ENCODE measurements around the gene LYSMD2. TPM values are rescaled to one million over a fixed set of nuclear protein-coding genes. Genes with fewer than 3 reads are reported as not detected.

The LYSMD2 gene
- total and polyA plus RNA-seq, 2 of the 8 experiments (the other 6 are each of a cell fraction or from before 2014, with no cell fraction given), result 2.2 to 2.7 TPM

DNA sequence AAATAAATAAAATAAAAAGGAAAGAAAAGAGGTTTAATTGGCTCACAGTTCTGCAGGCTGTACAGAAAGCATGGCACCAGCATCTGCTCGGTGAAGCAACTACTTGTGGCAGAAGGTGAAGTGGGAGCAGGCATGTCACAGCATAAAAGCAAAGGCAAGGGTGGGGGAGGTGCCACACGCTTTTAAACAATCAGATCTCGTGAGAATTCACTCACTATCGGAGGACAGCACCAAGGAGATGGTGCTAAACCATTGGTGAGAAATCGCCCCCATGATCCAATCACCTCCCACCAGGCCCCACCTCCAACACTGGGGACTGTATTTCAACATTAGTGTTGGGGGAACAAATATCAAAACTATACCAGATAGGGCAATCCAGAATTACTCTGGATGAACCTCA lies 40.9 kb downstream of the LYSMD2 start (continued):
- TF ChIP-seq BCL11A (IDR thresholded peaks at IDR 0.05; ENCODE audit: low read depth in 2 of 2, low read length in 2 of 2) (no peak), FOSL1 (IDR thresholded peaks at IDR 0.05; ENCODE audit: insufficient read depth, low read depth, low read length) (no peak), SRF (IDR thresholded peaks at IDR 0.05; ENCODE audit: low read depth, low read length) (no peak), KDM5A (IDR thresholded peaks at IDR 0.05; ENCODE audit: low read length) (no peak), SIRT6 (IDR thresholded peaks at IDR 0.05; ENCODE audit: low read length) (no peak)
- TF ChIP-seq, protein P1, sequence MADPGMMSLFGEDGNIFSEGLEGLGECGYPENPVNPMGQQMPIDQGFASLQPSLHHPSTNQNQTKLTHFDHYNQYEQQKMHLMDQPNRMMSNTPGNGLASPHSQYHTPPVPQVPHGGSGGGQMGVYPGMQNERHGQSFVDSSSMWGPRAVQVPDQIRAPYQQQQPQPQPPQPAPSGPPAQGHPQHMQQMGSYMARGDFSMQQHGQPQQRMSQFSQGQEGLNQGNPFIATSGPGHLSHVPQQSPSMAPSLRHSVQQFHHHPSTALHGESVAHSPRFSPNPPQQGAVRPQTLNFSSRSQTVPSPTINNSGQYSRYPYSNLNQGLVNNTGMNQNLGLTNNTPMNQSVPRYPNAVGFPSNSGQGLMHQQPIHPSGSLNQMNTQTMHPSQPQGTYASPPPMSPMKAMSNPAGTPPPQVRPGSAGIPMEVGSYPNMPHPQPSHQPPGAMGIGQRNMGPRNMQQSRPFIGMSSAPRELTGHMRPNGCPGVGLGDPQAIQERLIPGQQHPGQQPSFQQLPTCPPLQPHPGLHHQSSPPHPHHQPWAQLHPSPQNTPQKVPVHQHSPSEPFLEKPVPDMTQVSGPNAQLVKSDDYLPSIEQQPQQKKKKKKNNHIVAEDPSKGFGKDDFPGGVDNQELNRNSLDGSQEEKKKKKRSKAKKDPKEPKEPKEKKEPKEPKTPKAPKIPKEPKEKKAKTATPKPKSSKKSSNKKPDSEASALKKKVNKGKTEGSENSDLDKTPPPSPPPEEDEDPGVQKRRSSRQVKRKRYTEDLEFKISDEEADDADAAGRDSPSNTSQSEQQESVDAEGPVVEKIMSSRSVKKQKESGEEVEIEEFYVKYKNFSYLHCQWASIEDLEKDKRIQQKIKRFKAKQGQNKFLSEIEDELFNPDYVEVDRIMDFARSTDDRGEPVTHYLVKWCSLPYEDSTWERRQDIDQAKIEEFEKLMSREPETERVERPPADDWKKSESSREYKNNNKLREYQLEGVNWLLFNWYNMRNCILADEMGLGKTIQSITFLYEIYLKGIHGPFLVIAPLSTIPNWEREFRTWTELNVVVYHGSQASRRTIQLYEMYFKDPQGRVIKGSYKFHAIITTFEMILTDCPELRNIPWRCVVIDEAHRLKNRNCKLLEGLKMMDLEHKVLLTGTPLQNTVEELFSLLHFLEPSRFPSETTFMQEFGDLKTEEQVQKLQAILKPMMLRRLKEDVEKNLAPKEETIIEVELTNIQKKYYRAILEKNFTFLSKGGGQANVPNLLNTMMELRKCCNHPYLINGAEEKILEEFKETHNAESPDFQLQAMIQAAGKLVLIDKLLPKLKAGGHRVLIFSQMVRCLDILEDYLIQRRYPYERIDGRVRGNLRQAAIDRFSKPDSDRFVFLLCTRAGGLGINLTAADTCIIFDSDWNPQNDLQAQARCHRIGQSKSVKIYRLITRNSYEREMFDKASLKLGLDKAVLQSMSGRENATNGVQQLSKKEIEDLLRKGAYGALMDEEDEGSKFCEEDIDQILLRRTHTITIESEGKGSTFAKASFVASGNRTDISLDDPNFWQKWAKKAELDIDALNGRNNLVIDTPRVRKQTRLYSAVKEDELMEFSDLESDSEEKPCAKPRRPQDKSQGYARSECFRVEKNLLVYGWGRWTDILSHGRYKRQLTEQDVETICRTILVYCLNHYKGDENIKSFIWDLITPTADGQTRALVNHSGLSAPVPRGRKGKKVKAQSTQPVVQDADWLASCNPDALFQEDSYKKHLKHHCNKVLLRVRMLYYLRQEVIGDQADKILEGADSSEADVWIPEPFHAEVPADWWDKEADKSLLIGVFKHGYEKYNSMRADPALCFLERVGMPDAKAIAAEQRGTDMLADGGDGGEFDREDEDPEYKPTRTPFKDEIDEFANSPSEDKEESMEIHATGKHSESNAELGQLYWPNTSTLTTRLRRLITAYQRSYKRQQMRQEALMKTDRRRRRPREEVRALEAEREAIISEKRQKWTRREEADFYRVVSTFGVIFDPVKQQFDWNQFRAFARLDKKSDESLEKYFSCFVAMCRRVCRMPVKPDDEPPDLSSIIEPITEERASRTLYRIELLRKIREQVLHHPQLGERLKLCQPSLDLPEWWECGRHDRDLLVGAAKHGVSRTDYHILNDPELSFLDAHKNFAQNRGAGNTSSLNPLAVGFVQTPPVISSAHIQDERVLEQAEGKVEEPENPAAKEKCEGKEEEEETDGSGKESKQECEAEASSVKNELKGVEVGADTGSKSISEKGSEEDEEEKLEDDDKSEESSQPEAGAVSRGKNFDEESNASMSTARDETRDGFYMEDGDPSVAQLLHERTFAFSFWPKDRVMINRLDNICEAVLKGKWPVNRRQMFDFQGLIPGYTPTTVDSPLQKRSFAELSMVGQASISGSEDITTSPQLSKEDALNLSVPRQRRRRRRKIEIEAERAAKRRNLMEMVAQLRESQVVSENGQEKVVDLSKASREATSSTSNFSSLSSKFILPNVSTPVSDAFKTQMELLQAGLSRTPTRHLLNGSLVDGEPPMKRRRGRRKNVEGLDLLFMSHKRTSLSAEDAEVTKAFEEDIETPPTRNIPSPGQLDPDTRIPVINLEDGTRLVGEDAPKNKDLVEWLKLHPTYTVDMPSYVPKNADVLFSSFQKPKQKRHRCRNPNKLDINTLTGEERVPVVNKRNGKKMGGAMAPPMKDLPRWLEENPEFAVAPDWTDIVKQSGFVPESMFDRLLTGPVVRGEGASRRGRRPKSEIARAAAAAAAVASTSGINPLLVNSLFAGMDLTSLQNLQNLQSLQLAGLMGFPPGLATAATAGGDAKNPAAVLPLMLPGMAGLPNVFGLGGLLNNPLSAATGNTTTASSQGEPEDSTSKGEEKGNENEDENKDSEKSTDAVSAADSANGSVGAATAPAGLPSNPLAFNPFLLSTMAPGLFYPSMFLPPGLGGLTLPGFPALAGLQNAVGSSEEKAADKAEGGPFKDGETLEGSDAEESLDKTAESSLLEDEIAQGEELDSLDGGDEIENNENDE (IDR thresholded peaks at IDR 0.05; ENCODE audit: insufficient replicate concordance, low read length), result no peak

Data from H1 (cell line).